DND-41 (cell line): Measurements from ENCODE around the gene SNAP47.

Source experiments
- ATAC-seq: fragments of 200-7000 bp; cut with Tn5 transposase; 3 replicates; pipeline ENCODE4 v1.9.1; 2021; ENCODE audit warnings: low read depth; ENCODE audit not compliant: insufficient read depth
- DNase-seq: peaks from one replicate; pipeline ENCODE4 v3.0.0-alpha.2; 2020
- H2AFZ ChIP-seq: 2 replicates; pipeline ENCODE4 v1.6.0; 2012; ENCODE audit warnings: low read depth, low read length
- H3K27ac ChIP-seq: 2 replicates; pipeline ENCODE4 v1.5.1; 2012; ENCODE audit warnings: low read length, inconsistent platforms
- H3K27me3 ChIP-seq: fragments of 200-600 bp; sonication (generic); 2 replicates; pipeline ENCODE4 v1.6.0; 2012; ENCODE audit warnings: low read length, mild to moderate bottlenecking, inconsistent platforms; ENCODE audit not compliant: insufficient read depth, poor library complexity
- H3K36me3 ChIP-seq: 2 replicates; pipeline ENCODE4 v1.5.1; 2012; ENCODE audit warnings: low read length, inconsistent platforms; ENCODE audit not compliant: insufficient read depth
- H3K4me1 ChIP-seq: 2 replicates; pipeline ENCODE4 v1.5.1; 2012; ENCODE audit warnings: mild to moderate bottlenecking, low read length; ENCODE audit not compliant: insufficient read depth
- H3K4me2 ChIP-seq: 2 replicates; pipeline ENCODE4 v1.6.0; 2012; ENCODE audit warnings: mild to moderate bottlenecking, moderate library complexity, low read length, inconsistent platforms; ENCODE audit not compliant: insufficient read depth
- H3K4me3 ChIP-seq, 2 experiments: fragments of 200-600 bp in 1 of 2; shearing (Covaris generic) in 1 of 2; 2 replicates each; pipeline ENCODE4 v1.5.1; 2012 to 2016; ENCODE audit warnings: inconsistent platforms in 2 of 2, low read length in 2 of 2, mild to moderate bottlenecking in 2 of 2, low read depth in 1 of 2, moderate library complexity in 1 of 2
- H3K79me2 ChIP-seq: 2 replicates; pipeline ENCODE4 v1.6.0; 2012; ENCODE audit warnings: low read length, inconsistent platforms; ENCODE audit not compliant: insufficient read depth
- H3K9ac ChIP-seq: 2 replicates; pipeline ENCODE4 v1.6.0; 2012; ENCODE audit warnings: low read depth, mild to moderate bottlenecking, inconsistent platforms, low read length, moderate library complexity
- H3K9me3 ChIP-seq: 2 replicates; pipeline ENCODE4 v1.5.1; 2012; ENCODE audit warnings: low read length, moderate library complexity, mild to moderate bottlenecking, inconsistent platforms; ENCODE audit not compliant: insufficient read depth, severe bottlenecking
- H4K20me1 ChIP-seq: 2 replicates; pipeline ENCODE4 v1.6.0; 2012; ENCODE audit warnings: low read length; ENCODE audit not compliant: insufficient read depth
- EZH2 ChIP-seq: IDR thresholded peaks from 3 replicates; pipeline ENCODE4 v1.6.1; 2012; ENCODE audit warnings: borderline replicate concordance, low read depth, mild to moderate bottlenecking, moderate library complexity, low read length, inconsistent platforms; ENCODE audit not compliant: severe bottlenecking
- TF ChIP-seq, protein P1 (sequence below): IDR thresholded peaks from 2 replicates; pipeline ENCODE4 v1.5.1; 2012; ENCODE audit warnings: borderline replicate concordance, low read length, moderate library complexity, mild to moderate bottlenecking; ENCODE audit not compliant: poor library complexity, severe bottlenecking; ENCODE audit errors: extremely low read depth

Gene SNAP47

DNA sequence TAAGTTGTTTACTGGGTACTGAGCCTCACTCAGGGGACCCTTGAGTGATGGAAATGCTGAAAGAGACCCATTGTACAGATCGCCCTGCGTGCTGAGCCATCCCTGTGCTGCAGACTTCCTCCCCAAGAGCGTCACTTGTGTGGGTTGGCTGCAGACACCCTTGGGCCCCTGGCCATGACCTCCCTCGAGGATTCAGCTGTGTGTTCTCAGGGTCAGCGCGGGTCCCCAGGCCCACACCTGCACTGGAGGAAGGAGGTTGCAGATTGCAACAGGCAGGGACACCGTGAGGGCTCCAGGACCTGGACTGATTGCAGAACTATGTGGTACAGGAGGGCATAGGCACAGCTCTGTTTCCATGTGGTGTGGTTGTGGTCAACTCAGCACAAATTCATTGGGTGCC is 4.4 kb downstream of the SNAP47 start:
- Histone ChIP-seq H3K9ac (no peak overlapping the region), H3K27me3 (no peaks in the 10 kb centered on the region), H3K9me3 (no peaks in the 10 kb centered on the region), H3K4me2 (no peak overlapping the region), H3K79me2 (peaks cover 96% of the 10 kb centered on the region), H3K36me3 (peaks cover 20% of the 10 kb centered on the region), H3K4me1 (peaks cover 20% of the 10 kb centered on the region), H2AFZ (no peak overlapping the region), H3K4me3 (no peak overlapping the region), H3K27ac (no peak overlapping the region), H4K20me1 (peaks cover 50% of the 10 kb centered on the region)
- DNase-seq = no peak
- no peak for ATAC-seq
- TF ChIP-seq EZH2 = no peak
- TF ChIP-seq, protein P1, sequence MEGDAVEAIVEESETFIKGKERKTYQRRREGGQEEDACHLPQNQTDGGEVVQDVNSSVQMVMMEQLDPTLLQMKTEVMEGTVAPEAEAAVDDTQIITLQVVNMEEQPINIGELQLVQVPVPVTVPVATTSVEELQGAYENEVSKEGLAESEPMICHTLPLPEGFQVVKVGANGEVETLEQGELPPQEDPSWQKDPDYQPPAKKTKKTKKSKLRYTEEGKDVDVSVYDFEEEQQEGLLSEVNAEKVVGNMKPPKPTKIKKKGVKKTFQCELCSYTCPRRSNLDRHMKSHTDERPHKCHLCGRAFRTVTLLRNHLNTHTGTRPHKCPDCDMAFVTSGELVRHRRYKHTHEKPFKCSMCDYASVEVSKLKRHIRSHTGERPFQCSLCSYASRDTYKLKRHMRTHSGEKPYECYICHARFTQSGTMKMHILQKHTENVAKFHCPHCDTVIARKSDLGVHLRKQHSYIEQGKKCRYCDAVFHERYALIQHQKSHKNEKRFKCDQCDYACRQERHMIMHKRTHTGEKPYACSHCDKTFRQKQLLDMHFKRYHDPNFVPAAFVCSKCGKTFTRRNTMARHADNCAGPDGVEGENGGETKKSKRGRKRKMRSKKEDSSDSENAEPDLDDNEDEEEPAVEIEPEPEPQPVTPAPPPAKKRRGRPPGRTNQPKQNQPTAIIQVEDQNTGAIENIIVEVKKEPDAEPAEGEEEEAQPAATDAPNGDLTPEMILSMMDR = no peak

DNA sequence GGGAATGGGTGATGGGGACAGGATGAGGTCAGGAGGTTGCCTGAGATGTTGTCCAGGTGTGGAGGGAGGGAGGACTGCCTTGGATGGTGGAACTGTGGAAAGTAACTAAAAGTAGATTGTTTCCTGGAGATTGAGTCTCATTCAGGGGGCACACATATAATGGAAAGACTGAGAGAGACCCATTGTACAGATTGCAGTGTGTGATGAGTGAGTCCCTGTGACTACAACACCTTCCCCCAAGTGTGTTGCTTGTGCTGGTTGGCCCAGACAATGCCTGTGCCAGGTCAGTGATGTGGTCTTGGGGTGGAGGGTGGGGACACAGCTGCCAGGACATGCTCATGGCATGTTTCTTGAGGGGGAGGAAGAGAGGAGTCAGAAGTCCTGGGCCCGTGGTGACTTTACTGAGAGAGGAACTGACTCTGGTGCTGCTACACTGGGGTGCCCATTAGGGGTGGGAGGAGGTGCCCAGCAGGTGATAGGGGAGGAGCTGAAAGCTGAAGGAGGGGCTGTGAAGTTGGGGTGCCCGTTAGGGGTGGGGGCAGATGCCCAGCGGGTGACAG is 5.2 kb downstream of the SNAP47 start:
- Histone ChIP-seq H4K20me1 (peaks cover 58% of the 10 kb centered on the region), H3K27ac (no peak overlapping the region), H3K4me3 (no peak overlapping the region), H3K79me2 (peaks cover 96% of the 10 kb centered on the region), H3K4me1 (peaks cover 20% of the 10 kb centered on the region), H3K4me2 (no peak overlapping the region), H2AFZ (no peak overlapping the region), H3K27me3 (no peaks in the 10 kb centered on the region), H3K36me3 (peaks cover 20% of the 10 kb centered on the region), H3K9me3 (no peaks in the 10 kb centered on the region), H3K9ac (no peak overlapping the region)
- DNase-seq (no peak), ATAC-seq (no peak)
- TF ChIP-seq EZH2 = no peak
- TF ChIP-seq, protein P1 = no peak

DNA sequence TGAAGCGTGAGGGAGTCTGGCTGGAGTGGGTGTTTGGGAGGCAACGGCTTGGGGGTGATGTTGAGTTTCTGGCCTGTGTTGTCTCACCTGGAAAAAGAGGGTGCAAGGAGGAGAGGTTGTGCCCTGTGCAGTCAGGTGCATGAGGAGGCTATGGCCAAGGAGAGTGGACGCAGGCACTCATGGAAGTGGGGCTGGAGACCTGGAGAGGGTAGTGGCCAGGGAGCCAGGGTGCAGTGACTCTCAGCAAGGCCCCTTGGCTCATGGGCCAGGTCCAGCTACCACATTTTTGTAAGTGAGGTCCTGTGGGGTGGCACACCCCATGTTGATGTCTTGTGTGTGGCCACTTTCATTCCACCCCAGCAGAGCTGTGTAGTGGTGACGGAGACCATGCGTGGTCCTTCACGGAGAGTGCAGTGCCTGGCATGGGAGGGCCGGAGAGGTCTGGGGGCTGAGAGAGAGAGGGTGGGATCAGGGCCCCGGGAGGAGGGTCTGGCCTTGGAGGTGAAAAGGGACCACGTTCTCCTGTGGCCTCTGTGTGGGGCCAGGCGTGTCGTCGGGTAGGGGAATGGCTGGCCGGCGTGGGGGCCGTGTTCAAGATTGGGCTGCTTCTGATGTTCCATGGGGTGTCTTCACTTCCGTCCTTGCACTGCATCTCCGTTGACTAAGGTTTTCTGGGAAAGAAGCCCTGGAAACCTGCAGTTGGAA is 6.1 kb downstream of the SNAP47 start:
- Histone ChIP-seq H3K9ac (no peak overlapping the region), H3K4me1 (peaks cover 13% of the 10 kb centered on the region), H3K4me3 (no peak overlapping the region), H4K20me1 (peaks cover 66% of the 10 kb centered on the region), H3K9me3 (no peaks in the 10 kb centered on the region), H2AFZ (no peak overlapping the region), H3K4me2 (no peak overlapping the region), H3K27ac (no peak overlapping the region), H3K79me2 (peaks cover 96% of the 10 kb centered on the region), H3K36me3 (peaks cover 20% of the 10 kb centered on the region), H3K27me3 (no peaks in the 10 kb centered on the region)
- no peak for TF ChIP-seq EZH2
- TF ChIP-seq, protein P1 = no peak
- DNase-seq (no peak), ATAC-seq (no peak)
